Stimulated activated CD8-positive, alpha-beta memory T cell treated with anti-CD3 and anti-CD28 coated beads, Interleukin-7, amount 100 ng/mL, for 24 hours (primary cell): ENCODE measurements around the gene GGPS1.
A peak's percentile ranks its signal among the peaks of the same experiment; 100 is the strongest.
"Not testable (repeated sequence)": the region's sequence is repeated elsewhere in the genome, so short reads cannot be mapped to it uniquely, and the experiment has no call there.

ENCODE experiments used
- DNase-seq: peaks from one replicate; pipeline ENCODE4 v3.0.0-alpha.2; 2020; ENCODE audit warnings: low read depth

GGPS1 gene

DNA sequence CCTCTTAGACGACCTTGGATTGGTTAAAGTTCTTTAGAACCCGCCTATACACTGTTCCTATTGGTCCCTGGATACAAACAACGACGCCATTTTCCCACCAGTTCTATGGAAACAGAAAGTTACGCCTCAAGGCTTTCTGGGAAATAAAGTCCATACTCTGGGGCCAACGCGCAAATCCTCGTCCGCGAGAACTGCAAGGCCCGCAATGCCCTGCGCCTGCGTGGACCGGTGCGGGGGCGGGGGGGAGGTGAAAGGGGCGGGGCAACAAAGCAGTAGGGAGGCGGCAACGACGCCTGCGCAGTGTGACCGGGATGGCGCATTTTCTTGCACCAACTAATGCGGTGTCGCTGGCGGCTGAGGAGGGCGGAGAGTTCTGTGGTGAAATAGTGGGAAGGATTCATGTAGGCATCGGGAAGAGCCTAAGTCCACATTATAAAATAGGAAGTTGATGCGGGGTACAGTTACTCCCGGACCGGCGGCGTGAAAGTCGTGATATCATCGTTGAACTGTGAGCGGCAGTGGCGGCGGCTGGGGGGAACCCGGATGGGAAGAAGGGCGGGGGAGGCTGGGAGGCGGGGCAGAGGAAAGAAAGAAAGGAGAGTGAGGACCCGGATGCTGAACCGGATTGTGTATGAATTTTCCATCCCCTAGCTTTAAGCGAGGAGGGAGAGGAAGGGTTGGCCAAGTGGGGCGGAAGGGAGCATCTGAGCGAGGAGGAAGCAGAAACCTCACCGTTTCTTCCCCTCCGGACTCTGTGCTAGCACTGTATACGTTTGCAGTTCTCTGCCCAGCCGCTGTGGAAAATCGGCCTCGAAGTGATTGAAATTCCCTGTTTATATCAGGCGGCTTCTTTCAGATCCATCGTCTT lies at the start of gene GGPS1:
GGPS1 (plus strand) TSS at position 300 of the 868 bp plus-strand sequence. CDS start 6,695 bp downstream, outside the sequence.
- DNase-seq: peak; percentile 99

GRCh38 chr1:235278915-235279292 lies 49.5 kb upstream of the GGPS1 start:
- DNase-seq: no peak

- DNase-seq: no peak
Measured at GRCh38 chr1:235279694-235280093, 48.7 kb upstream of the GGPS1 start.

DNA sequence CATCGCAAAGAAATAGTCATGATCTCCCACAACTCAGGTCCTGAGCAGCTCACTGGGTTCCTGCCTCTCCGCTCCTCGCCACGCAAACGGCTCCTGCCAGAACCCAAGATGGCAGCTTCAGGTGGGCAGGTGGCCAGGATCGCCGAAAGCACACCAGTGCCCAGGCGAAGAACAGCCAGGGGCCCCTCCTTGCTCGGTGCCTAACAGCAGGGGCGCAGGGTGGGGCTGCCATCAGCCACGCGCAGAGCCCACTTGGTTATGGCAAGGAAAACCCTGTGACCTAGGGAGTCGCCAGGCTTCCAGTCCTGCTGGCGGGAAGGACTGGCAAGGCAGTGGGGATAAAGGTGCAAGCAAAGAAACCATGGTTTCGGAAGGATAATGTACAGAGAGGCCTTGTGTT lies 47.9 kb upstream of the GGPS1 start:
- DNase-seq: no peak

DNA sequence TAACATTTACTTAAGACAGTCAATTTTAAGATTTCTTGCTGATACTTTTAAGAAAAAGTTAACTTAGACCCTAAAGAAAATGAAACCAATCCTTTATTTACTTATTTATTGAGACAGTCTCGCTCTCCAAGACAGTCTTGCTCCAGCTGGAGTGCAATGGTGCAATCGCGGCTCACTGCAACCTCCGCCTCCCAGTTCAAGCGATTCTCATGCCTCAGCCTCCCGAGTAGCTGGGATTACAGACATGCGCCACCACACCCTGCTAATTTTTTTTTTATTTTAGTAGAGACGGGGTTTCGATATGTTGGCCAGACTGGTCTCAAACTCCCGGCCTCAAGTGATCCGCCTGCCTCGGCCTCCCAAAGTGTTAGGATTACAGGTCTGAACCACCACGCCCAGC lies 44.7 kb upstream of the GGPS1 start:
- not testable (repeated sequence) for DNase-seq

DNA sequence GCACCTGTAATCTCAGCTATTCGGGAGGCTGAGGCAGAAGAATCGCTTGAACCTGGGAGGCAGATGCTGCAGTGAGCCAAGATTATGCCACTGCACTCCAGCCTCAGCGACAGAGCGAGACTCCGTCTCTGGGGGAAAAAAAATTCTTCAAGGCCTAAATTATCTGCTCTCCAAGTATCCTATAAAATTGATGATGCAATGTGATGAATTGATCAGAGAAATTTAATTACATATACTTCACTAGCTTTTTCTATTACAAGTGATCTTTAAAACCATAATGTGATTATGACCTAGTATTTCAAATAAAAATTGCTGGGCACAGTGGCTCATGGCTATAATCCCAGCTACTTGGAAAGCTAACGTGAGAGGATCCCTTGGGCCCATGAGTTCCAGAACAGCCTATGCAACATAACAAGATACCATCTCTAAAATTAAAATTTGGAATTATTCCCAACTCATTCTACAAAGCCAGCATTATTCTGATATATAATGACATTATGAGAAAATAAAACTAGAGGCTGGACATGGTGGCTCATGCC lies 44.1 kb upstream of the GGPS1 start:
- no peak for DNase-seq

DNA sequence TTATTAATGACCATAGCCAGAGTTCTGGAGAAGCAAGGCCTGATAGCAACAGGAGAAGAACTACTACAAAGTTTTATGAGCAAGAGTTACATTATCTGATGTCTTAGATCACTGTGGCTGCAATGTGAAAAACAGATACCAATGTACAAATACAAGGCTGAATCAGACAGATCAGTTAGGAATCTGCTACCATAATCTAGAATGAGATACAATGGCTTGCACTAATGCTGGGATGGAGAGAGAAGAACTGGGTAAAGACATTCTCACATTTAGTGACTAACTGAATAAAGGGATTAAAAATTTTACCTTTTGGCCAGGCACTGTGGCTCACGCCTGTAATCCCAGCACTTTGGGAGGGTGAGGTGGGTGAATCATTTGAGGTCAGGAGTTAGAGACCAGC lies 41.7 kb upstream of the GGPS1 start:
- DNase-seq: no peak

DNA sequence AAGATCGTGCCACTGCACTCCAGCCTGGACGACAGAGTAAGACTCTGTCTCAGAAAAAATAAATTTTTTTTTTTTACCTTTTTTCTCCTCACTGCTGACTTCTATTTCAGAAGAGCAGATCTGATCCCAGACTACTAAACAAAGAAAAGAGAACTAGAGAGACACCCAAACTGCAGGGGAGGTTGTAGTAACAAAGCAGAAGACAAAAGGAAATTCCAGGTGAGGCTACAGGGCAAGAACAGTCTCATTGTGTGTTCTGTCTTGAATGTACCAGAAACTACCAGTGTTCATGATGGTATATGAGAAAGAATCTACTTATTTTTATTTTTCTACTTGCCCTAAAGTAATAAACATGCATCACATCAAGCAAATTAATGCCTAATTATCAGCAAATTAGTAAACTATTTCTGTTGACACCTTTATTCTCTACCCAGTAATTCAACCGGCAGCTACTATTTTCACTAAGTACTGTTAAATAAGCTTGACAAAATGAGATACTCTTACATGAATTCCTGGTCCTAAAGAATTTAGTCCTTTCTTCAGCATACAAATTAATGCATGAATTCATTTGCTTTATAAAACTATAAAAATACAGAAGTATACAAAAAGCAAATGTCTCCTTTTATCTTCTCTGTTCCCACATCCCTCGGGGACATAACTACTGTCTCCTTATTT lies 41.0 kb upstream of the GGPS1 start:
- no peak for DNase-seq

GRCh38 chr1:235289859-235290739 lies 38.3 kb upstream of the GGPS1 start:
- no peak for DNase-seq

DNA sequence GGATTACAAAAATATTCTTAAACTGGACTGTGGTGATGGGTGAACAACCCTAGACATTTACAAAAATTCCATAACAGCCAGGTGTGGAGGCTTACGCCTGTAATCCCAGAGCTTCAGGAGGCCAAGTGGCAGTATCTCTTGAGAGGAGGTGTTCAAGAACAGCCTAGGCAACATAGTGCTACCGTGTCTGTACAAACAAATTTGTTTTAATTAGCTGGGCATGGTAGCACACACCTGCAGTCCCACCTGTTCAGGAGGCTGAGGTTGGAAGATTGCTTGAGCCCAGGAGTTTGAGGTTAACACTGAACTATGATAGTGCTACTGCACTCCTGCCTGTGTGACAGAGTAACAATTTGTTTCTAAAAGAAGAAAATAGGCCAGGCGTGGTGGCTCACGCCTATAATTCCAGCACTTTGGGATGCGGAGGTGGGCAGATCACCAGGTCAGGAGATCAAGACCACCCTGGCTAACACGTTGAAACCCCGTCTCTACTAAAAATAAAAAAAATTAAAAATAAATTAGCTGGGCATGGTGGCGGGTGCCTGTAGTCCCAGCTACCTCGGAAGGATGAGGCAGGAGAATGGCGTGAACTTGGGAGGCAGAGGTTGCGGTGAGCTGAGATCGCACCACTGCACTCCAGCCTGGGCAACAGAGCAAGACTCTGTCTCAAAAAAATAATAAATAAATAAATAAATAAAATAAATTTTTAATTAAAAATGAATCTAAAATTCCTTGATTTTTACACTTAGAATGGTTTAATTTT lies 37.4 kb upstream of the GGPS1 start:
- no peak for DNase-seq

DNA sequence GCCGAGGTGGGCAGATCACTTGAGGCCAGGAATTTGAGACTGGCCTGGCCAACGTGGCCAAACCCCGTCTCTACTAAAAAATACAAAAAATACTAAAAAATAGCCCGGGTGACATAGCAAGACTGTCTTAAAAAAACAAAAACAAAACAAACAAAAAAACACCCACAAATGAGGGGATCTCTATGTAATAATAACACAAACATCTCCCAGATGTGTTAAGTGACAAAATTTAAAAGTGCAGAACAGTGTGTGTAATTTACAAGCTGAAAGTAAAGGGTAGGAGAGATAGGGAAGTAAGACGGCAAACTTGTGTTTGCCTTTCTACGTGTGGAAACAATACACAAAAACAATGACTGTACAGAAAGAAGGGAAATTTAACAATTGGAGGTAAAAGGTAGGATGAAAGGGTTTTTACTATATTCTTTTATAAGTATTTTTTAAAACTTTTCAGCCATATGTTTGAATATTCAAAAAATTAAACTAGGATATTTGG lies 36.7 kb upstream of the GGPS1 start:
- no peak for DNase-seq

- no peak for DNase-seq
Measured at GRCh38 chr1:235292790-235293189, 35.6 kb upstream of the GGPS1 start.

GRCh38 chr1:235293322-235293942 lies 34.9 kb upstream of the GGPS1 start:
- no peak for DNase-seq

DNA sequence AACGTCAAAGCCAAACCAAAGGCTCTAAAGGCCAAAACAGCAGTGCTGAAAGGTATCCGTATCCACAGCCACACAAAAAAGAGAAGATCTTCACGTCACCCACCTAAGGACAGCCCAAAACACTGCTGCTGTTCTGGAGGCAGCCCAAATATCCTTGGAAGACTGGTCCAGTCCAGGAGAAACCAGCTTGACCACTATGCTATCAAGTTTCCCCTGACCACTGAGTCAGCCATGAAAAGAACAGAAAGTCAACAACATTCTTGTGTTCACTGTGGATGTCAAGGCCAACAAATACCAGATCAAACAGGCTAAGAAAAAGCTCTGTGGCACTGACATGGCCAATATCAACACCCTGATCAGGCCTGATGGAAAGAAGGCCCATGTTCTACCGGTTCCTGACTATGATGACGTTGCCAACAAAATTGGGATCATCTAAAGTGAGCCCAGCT lies 32.4 kb upstream of the GGPS1 start:
- no peak for DNase-seq

DNA sequence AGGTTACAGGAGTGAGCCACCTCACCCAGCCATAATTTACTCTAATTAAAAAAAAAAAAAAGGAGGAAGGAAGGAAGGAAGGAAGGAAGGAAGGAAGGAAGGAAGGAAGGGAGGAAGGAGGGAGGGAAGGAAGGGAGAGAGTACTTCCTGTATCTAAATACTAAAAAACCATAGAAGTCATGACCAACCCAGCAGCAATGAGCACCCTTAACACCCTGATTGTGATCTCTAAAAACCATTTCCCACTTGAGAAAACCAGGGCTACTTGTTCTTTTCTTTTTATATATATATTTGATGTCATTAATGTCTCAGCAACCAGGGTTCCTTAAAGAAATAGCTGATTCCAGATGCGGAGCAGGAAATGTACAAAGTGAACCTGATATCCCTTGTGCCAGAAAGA lies 31.6 kb upstream of the GGPS1 start:
- DNase-seq: no peak

DNA sequence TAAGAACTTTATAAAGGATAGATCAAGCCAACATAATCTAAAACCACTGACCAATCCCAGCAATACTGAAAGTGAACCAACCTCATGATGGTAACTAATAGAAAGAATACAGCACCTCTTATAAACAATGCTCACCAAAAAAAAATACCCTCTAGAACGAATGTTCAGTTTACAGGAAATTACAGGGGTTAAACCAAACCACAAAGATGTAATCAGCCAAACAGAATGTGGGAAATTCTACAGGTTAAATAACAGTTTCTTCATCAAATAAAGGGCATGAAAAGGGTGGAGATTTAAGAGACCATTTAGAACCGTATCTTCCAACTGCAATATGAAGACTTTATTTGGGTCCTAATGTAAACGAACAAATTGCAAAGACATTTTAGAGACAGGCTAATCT lies 30.8 kb upstream of the GGPS1 start:
- no peak for DNase-seq

DNA sequence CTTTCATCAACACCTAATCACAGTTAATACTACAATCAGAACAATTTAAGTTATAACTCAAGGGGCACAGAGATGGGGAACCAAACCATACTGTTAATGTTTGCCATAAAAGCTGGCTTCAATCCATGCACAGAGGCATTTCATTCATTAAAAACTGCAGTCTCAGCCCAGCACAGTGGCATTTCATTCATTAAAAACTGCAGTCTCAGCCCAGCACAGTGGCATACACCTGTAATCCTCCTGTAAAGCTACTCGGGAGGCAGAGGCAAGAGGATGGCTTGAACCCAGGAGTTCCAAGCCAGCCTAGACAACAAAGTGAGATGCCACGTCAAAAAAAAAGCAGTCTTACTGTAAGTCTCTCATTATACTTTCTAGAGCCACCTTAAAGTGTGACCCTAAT lies 29.6 kb upstream of the GGPS1 start:
- DNase-seq: no peak

- no peak for DNase-seq
Measured at GRCh38 chr1:235299169-235299858, 29.1 kb upstream of the GGPS1 start.

DNA sequence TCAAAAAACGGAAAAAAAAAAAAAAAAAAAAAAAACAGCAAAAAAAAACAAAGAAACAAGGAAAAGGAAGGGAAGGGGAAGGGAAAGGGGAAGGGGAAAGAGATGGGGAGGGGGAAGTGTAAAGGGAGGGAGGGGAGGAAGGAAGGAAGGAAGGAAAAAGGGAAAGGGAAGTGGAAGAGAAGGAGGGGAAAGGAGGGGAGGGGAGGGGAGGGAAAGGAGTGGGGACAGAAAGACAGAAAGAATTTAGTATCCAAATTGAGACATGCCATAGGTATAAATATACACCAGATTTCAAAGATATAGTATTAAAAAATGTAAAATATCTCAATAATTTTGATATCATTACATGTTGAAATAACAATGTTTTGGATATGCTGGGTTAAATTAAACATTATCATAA lies 26.2 kb upstream of the GGPS1 start:
- DNase-seq: no peak
